GM19043 (cell line): ENCODE measurements around the gene IGSF9.

Experiments used
- ATAC-seq: cut with Tn5 transposase; IDR thresholded peaks from one replicate; pipeline ENCODE4 v1.9.1; 2021; ENCODE audit warnings: low read depth; ENCODE audit not compliant: unreplicated experiment

Gene IGSF9

GRCh38 chr1:159973350-159973940 lies 28.0 kb upstream of the IGSF9 start:
- ATAC-seq, result no peak

- no peak for ATAC-seq
Measured at GRCh38 chr1:159972443-159973205, 27.2 kb upstream of the IGSF9 start.

GRCh38 chr1:159970932-159971342 lies 25.5 kb upstream of the IGSF9 start:
- no peak for ATAC-seq

GRCh38 chr1:159968901-159969300 lies 23.5 kb upstream of the IGSF9 start:
- ATAC-seq, result no peak

- no peak for ATAC-seq
Measured at GRCh38 chr1:159965263-159965662, 19.9 kb upstream of the IGSF9 start.

- no peak for ATAC-seq
Measured at GRCh38 chr1:159964144-159964543, 18.7 kb upstream of the IGSF9 start.

GRCh38 chr1:159962176-159962575 lies 16.8 kb upstream of the IGSF9 start:
- no peak for ATAC-seq

GRCh38 chr1:159961636-159962035 lies 16.2 kb upstream of the IGSF9 start:
- no peak for ATAC-seq

- no peak for ATAC-seq
Measured at GRCh38 chr1:159960721-159961381, 15.4 kb upstream of the IGSF9 start.

- no peak for ATAC-seq
Measured at GRCh38 chr1:159959451-159959850, 14.0 kb upstream of the IGSF9 start.

- ATAC-seq, result no peak
Measured at GRCh38 chr1:159958719-159959380, 13.4 kb upstream of the IGSF9 start.

GRCh38 chr1:159957824-159958268 lies 12.4 kb upstream of the IGSF9 start:
- no peak for ATAC-seq

GRCh38 chr1:159955456-159955855 lies 10.0 kb upstream of the IGSF9 start:
- no peak for ATAC-seq

- ATAC-seq, result no peak
Measured at GRCh38 chr1:159953536-159954515, 8.4 kb upstream of the IGSF9 start, which contains the start of gene SLAMF9. SLAMF9 (minus strand) TSS chr1:159954237; CDS start chr1:159954137, 100 bp downstream.

GRCh38 chr1:159952932-159953331 lies 7.5 kb upstream of the IGSF9 start:
- ATAC-seq, result no peak

GRCh38 chr1:159951551-159951950 lies 6.1 kb upstream of the IGSF9 start:
- ATAC-seq, result no peak

GRCh38 chr1:159951016-159951415 lies 5.6 kb upstream of the IGSF9 start:
- ATAC-seq, result no peak

- ATAC-seq, result no peak
Measured at GRCh38 chr1:159949981-159950381, 4.6 kb upstream of the IGSF9 start.

GRCh38 chr1:159949123-159949522 lies 3.7 kb upstream of the IGSF9 start:
- ATAC-seq, result no peak

GRCh38 chr1:159947942-159948341 lies 2.5 kb upstream of the IGSF9 start:
- no peak for ATAC-seq
